Neural cell (in vitro differentiated cells): ENCODE measurements around the gene KIF6. TPM values are rescaled to one million over a fixed set of nuclear protein-coding genes. Genes with fewer than 3 reads are reported as not detected.

Experiments
- H2AFZ ChIP-seq: fragments of 200-600, 300-800 bp; sonication (generic), shearing (Covaris generic); 2 replicates; pipeline ENCODE4 v1.6.0; 2014; ENCODE audit warnings: low read depth, mild to moderate bottlenecking, antibody characterized with exemption, low read length, moderate library complexity
- H3F3A ChIP-seq: fragments of 200-600 bp; shearing (Covaris generic); 2 replicates; pipeline ENCODE4 v1.6.1; 2016; ENCODE audit warnings: mild to moderate bottlenecking, moderate library complexity, mixed read lengths, antibody characterized with exemption, low read length; ENCODE audit not compliant: insufficient read depth, poor library complexity, severe bottlenecking
- H3K27ac ChIP-seq: fragments of 200-600, 300-800 bp; sonication (generic), shearing (Covaris generic); 2 replicates; pipeline ENCODE4 v1.5.1; 2014; ENCODE audit warnings: mild to moderate bottlenecking, low read length, moderate library complexity
- H3K27me3 ChIP-seq: fragments of 300-800, 200-600 bp; sonication (generic), shearing (Covaris generic); 2 replicates; pipeline ENCODE4 v1.6.0; 2014; ENCODE audit warnings: mild to moderate bottlenecking, low read depth, low read length, moderate library complexity; ENCODE audit not compliant: insufficient read depth
- H3K36me3 ChIP-seq: fragments of 300-800, 200-600 bp; sonication (generic), shearing (Covaris generic); 2 replicates; pipeline ENCODE4 v1.5.1; 2014; ENCODE audit warnings: mild to moderate bottlenecking, antibody characterized with exemption, low read length, moderate library complexity; ENCODE audit not compliant: insufficient read depth
- H3K4me2 ChIP-seq: fragments of 300-800, 200-600 bp; sonication (generic), shearing (Covaris generic); 2 replicates; pipeline ENCODE4 v1.6.0; 2014; ENCODE audit warnings: mild to moderate bottlenecking, low read length
- H3K4me3 ChIP-seq: fragments of 300-800, 200-600 bp; sonication (generic), shearing (Covaris generic); 2 replicates; pipeline ENCODE4 v1.5.1; 2014; ENCODE audit warnings: mild to moderate bottlenecking, low read length, moderate library complexity
- H3K79me2 ChIP-seq: fragments of 200-600 bp; shearing (Covaris generic); replicated peaks from 2 replicates; pipeline ENCODE4 v1.6.0; 2014; ENCODE audit warnings: mild to moderate bottlenecking, low read length, moderate library complexity; ENCODE audit not compliant: insufficient read depth
- H3K9ac ChIP-seq: fragments of 300-800, 200-600 bp; sonication (generic), shearing (Covaris generic); 2 replicates; pipeline ENCODE4 v1.6.1; 2016; ENCODE audit warnings: mild to moderate bottlenecking, low read length, mixed read lengths
- H3K9me2 ChIP-seq: fragments of 200-600 bp; shearing (Covaris generic); 2 replicates; pipeline ENCODE4 v1.6.1; 2016; ENCODE audit warnings: mild to moderate bottlenecking, low read length, mixed read lengths; ENCODE audit not compliant: insufficient read depth
- H3K9me3 ChIP-seq: fragments of 200-600, 300-800 bp; sonication (generic), shearing (Covaris generic); 2 replicates; pipeline ENCODE4 v1.6.1; 2016; ENCODE audit warnings: mild to moderate bottlenecking, mixed run types, low read length, moderate library complexity, mixed read lengths
- H4K20me1 ChIP-seq: fragments of 200-600 bp; shearing (Covaris generic); 2 replicates; pipeline ENCODE4 v1.6.1; 2016; ENCODE audit warnings: mild to moderate bottlenecking, mixed run types; ENCODE audit not compliant: insufficient read depth
- CTCF ChIP-seq: fragments of 450-650 bp; IDR thresholded peaks from 2 replicates; pipeline ENCODE4 v1.5.1; 2014; ENCODE audit warnings: antibody characterized with exemption, mild to moderate bottlenecking, moderate library complexity; ENCODE audit not compliant: poor library complexity, severe bottlenecking
- EP300 ChIP-seq: fragments of 450-650 bp; conservative IDR thresholded peaks from 2 replicates; pipeline ENCODE4 v1.6.1; 2014; ENCODE audit warnings: antibody characterized with exemption, mild to moderate bottlenecking, moderate library complexity; ENCODE audit not compliant: poor library complexity, severe bottlenecking
- EZH2 ChIP-seq: fragments of 200-600, 300-800 bp; shearing (Covaris generic), sonication (generic); IDR thresholded peaks from 2 replicates; pipeline ENCODE4 v1.6.1; 2014; ENCODE audit warnings: antibody characterized with exemption, low read length, borderline replicate concordance, mild to moderate bottlenecking; ENCODE audit not compliant: insufficient read depth, poor library complexity, severe bottlenecking
- MXI1 ChIP-seq: fragments of 450-650 bp; conservative IDR thresholded peaks from 2 replicates; pipeline ENCODE4 v1.6.1; 2014; ENCODE audit warnings: antibody characterized with exemption, mild to moderate bottlenecking; ENCODE audit not compliant: poor library complexity, severe bottlenecking
- POLR2AphosphoS5 ChIP-seq: IDR thresholded peaks from 2 replicates; pipeline ENCODE4 v1.6.1; 2012
- RAD21 ChIP-seq: fragments of 450-650 bp; conservative IDR thresholded peaks from 2 replicates; pipeline ENCODE4 v1.6.1; 2014; ENCODE audit warnings: antibody characterized with exemption, mild to moderate bottlenecking, moderate library complexity
- REST ChIP-seq: IDR thresholded peaks from 2 replicates; pipeline ENCODE4 v1.6.1; 2012; ENCODE audit warnings: borderline replicate concordance
- SMC3 ChIP-seq: fragments of 450-650 bp; conservative IDR thresholded peaks from 2 replicates; pipeline ENCODE4 v1.6.1; 2014; ENCODE audit warnings: antibody characterized with exemption, mild to moderate bottlenecking, moderate library complexity; ENCODE audit not compliant: poor library complexity
- TAF1 ChIP-seq: IDR thresholded peaks from 2 replicates; pipeline ENCODE4 v1.6.1; 2012; ENCODE audit warnings: low read depth
- polyA plus RNA-seq: library from polyadenylated mRNA; depleted of rRNA; stranded (reverse); fragments of >200 nt; gene quantifications from 2 replicates; pipeline ENCODE4 v1.2.3, GENCODE V29; 2014

The KIF6 gene
- polyA plus RNA-seq, 1 donor from 2014 or later = 2.1 TPM

- Histone ChIP-seq H3K4me3 (no peak overlapping the region), H3K9me3 (no peaks in the 10 kb centered on the region), H3K79me2 (no peaks in the 10 kb centered on the region), H2AFZ (no peak overlapping the region), H4K20me1 (no peaks in the 10 kb centered on the region), H3K4me2 (no peak overlapping the region), H3K9me2 (no peaks in the 10 kb centered on the region), H3K36me3 (no peaks in the 10 kb centered on the region), H3K9ac (no peak overlapping the region), H3F3A (no peaks in the 10 kb centered on the region), H3K27me3 (peaks cover 45% of the 10 kb centered on the region), H3K27ac (no peak overlapping the region)
- TF ChIP-seq TAF1 (no peak), REST (no peak), EZH2 (no peak), EP300 (no peak), POLR2AphosphoS5 (no peak), MXI1 (no peak), RAD21 (no peak), SMC3 (no peak), CTCF (no peak)
Measured at GRCh38 chr6:39310542-39310941, 414.7 kb downstream of the KIF6 start.

DNA sequence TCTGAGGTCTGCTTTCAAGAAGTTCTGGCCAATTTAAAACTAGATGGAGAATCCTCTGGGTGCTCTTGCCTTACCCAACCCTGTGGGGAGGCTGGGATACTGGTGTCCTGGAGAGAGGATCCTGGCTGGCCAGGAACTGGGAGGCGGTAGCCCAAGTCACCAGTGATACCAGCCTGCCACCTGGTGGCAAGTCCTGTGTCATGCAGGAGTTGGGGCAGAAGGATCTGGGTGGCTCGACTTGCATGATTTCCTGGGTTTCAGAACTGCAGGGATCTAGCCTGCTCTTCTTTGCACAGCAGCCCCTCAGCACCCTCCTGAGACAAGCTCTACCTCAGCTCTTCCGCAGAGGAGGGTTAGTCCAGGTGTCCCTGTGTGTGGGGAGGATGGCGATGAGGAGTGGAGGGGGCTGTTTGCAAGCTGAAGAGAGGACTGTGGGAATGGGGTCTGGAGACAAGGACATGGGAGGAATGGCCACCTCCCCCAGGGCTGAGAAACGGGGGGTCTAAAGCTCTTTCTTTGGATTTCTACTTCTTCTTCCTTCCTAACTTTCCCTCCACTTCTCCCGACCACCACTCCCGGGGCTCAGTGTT, 415.2 kb downstream of the KIF6 start:
- Histone ChIP-seq H3K4me3 (no peak overlapping the region), H3F3A (no peaks in the 10 kb centered on the region), H3K27me3 (peaks cover 39% of the 10 kb centered on the region), H3K4me2 (no peak overlapping the region), H3K9ac (no peak overlapping the region), H3K9me3 (no peaks in the 10 kb centered on the region), H2AFZ (no peak overlapping the region), H3K36me3 (no peaks in the 10 kb centered on the region), H3K79me2 (no peaks in the 10 kb centered on the region), H3K9me2 (no peaks in the 10 kb centered on the region), H3K27ac (no peak overlapping the region), H4K20me1 (no peaks in the 10 kb centered on the region)
- peak; percentile 92 for TF ChIP-seq RAD21
- no peak for TF ChIP-seq EZH2
- peak; percentile 85 for TF ChIP-seq CTCF
- TF ChIP-seq SMC3 = peak; percentile 95
